Osteocyte (in vitro differentiated cells): Measurements from ENCODE around the gene PTTG1. TPM values are rescaled to one million over a fixed set of nuclear protein-coding genes. Genes with fewer than 3 reads are reported as not detected.

Experiments
- DNase-seq: peaks from one replicate; pipeline ENCODE4 v3.0.0; 2021; ENCODE audit warnings: mixed read lengths; ENCODE audit not compliant: unreplicated experiment; ENCODE audit errors: extremely low spot score
- H3K27ac Mint-ChIP-seq: one replicate; pipeline ENCODE4 v1.8.0; 2021; ENCODE audit warnings: mild to moderate bottlenecking, mixed read lengths; ENCODE audit not compliant: unreplicated experiment
- H3K27me3 Mint-ChIP-seq: one replicate; pipeline ENCODE4 v1.8.0; 2021; ENCODE audit warnings: mixed read lengths; ENCODE audit not compliant: unreplicated experiment
- H3K36me3 Mint-ChIP-seq: one replicate; pipeline ENCODE4 v1.8.0; 2021; ENCODE audit warnings: mixed read lengths; ENCODE audit not compliant: unreplicated experiment
- H3K4me1 Mint-ChIP-seq: one replicate; pipeline ENCODE4 v1.8.0; 2021; ENCODE audit warnings: mixed read lengths; ENCODE audit not compliant: unreplicated experiment
- H3K4me3 Mint-ChIP-seq: one replicate; pipeline ENCODE4 v1.8.0; 2021; ENCODE audit warnings: mild to moderate bottlenecking, moderate library complexity, mixed read lengths; ENCODE audit not compliant: unreplicated experiment
- H3K9me3 Mint-ChIP-seq: one replicate; pipeline ENCODE4 v1.8.0; 2021; ENCODE audit warnings: mixed read lengths; ENCODE audit not compliant: unreplicated experiment
- total RNA-seq: library from RNA; stranded (reverse); gene quantifications from 2 replicates; pipeline ENCODE4 v1.2.1, GENCODE V29; 2021
- TF ChIP-seq, protein P1 (sequence below): fragments of 200-600 bp; sonication (generic); IDR thresholded peaks from 2 replicates; pipeline ENCODE4 v1.5.0; 2021; ENCODE audit warnings: antibody characterized with exemption, mild to moderate bottlenecking, moderate library complexity

Gene PTTG1
- total RNA-seq, 1 donor from 2014 or later = 20.7 TPM

DNA sequence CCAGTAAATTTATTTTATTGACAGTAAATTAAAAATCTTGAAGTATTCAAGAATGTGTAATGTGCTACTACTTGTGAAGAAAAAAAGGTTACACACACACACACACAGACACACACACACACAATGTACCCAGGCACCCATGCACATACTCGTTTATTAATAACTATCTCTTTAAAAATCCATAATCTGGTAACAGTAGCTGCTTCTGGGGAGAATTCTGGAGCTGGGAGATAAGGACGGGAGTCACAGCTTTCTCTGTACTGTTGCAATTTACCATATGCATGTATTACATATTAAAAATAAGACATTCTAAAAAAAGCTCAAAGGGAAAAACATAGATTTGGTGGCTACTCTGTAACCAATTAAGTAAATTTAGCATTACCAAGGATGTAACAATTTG, 43.3 kb upstream of the PTTG1 start:
- TF ChIP-seq, protein P1, sequence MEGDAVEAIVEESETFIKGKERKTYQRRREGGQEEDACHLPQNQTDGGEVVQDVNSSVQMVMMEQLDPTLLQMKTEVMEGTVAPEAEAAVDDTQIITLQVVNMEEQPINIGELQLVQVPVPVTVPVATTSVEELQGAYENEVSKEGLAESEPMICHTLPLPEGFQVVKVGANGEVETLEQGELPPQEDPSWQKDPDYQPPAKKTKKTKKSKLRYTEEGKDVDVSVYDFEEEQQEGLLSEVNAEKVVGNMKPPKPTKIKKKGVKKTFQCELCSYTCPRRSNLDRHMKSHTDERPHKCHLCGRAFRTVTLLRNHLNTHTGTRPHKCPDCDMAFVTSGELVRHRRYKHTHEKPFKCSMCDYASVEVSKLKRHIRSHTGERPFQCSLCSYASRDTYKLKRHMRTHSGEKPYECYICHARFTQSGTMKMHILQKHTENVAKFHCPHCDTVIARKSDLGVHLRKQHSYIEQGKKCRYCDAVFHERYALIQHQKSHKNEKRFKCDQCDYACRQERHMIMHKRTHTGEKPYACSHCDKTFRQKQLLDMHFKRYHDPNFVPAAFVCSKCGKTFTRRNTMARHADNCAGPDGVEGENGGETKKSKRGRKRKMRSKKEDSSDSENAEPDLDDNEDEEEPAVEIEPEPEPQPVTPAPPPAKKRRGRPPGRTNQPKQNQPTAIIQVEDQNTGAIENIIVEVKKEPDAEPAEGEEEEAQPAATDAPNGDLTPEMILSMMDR = no peak
- Mint-ChIP-seq H3K36me3 (peaks cover 2% of the 10 kb centered on the region), H3K9me3 (no peaks in the 10 kb centered on the region), H3K27ac (no peak overlapping the region), H3K27me3 (peaks cover 31% of the 10 kb centered on the region), H3K4me3 (no peak overlapping the region), H3K4me1 (no peaks in the 10 kb centered on the region)
- no peak for DNase-seq

DNA sequence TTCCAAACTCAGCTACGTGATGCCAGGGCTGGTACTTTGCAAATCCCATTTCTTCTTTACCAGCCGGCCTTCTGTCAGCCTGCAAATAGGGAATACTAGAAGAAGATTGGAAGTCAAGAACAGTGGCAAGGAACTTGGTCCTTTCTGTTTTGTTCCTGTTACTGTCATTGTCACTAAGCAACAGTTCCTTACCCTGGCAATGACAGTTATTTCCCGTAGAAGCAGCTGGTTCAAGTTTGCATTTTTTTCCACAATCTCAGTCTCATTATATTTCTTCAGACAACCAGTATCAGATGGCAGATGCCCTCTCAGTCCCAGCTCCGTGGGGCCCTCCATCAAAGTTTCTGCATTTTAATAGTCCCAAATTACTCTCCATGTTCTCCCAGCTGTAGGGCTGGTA, 42.1 kb upstream of the PTTG1 start:
- Mint-ChIP-seq H3K9me3 (no peaks in the 10 kb centered on the region), H3K27me3 (peaks cover 21% of the 10 kb centered on the region), H3K27ac (no peak overlapping the region), H3K36me3 (peaks cover 2% of the 10 kb centered on the region), H3K4me1 (no peaks in the 10 kb centered on the region), H3K4me3 (no peak overlapping the region)
- DNase-seq = no peak
- TF ChIP-seq, protein P1 = no peak

DNA sequence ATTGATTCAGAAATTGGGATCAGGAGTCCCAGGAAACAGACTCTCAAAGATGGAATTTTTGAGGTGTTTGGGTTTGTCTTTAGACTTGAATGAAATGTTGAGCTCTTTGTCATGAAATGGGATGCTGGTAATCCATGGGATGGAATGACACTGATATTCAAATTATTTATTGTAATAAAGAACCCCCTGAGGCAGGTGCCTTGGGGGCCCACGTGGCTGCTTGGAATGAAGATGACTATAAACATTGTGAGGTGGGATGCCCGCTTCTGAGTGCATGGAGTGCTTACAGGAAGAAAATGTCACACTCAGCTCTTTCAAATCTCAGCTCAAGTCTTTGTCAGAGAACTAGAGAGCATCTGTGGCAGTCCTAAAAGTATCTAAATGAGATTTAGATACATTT, 41.6 kb upstream of the PTTG1 start:
- TF ChIP-seq, protein P1 = no peak
- Mint-ChIP-seq H3K4me1 (no peaks in the 10 kb centered on the region), H3K27me3 (peaks cover 15% of the 10 kb centered on the region), H3K27ac (no peak overlapping the region), H3K4me3 (no peak overlapping the region), H3K9me3 (no peaks in the 10 kb centered on the region), H3K36me3 (peaks cover 2% of the 10 kb centered on the region)
- no peak for DNase-seq

DNA sequence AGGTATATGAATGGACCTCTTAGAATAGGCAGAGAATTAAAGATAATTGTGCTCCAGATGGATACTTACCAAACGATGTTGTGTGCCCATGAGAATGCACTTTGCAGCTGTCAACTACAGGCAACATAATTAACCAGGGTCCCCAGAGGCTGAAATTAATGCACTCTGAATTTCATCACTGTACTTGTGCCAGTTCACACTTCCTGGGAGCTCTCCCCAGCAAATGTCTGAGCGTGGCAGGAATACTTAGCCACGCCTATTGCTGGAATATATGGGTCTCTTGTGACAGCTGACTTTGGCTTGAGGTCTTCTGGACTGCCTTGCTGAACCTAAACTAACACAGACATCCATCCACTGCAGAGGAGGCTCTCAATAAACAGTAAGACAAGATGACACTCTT, 39.3 kb upstream of the PTTG1 start:
- DNase-seq = no peak
- TF ChIP-seq, protein P1 = no peak
- Mint-ChIP-seq H3K27ac (no peak overlapping the region), H3K36me3 (no peaks in the 10 kb centered on the region), H3K9me3 (peaks cover 2% of the 10 kb centered on the region), H3K4me3 (no peak overlapping the region), H3K27me3 (peaks cover 3% of the 10 kb centered on the region), H3K4me1 (no peaks in the 10 kb centered on the region)

DNA sequence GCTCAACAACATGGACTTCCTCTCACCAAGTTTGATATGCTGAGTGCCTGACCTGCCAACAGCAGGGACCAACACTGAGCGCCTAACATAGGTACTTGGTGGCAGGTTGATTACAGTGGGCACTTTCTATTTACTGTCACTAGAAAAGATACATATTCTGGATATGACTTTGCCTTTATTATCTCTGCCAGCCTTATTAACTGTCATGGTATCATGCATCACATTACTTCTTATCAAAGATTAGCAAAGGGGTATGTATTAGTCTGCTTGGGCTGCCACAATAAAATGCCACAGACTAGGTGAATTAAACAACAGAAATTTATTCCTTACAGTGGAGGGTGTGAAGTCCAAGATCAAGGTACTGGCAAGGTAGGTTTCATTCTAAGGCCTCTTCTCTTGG, 37.0 kb upstream of the PTTG1 start:
- Mint-ChIP-seq H3K27ac (no peak overlapping the region), H3K36me3 (peaks cover 12% of the 10 kb centered on the region), H3K4me3 (no peak overlapping the region), H3K9me3 (peaks cover 20% of the 10 kb centered on the region), H3K4me1 (no peaks in the 10 kb centered on the region), H3K27me3 (no peaks in the 10 kb centered on the region)
- TF ChIP-seq, protein P1 = no peak
- no peak for DNase-seq
